GM12872 (cell line): ENCODE measurements around the gene KLHL29.

Experiments used
- CTCF ChIP-seq: IDR thresholded peaks from 3 replicates; pipeline ENCODE4 v1.5.1; 2011; ENCODE audit warnings: low read depth, mild to moderate bottlenecking, low read length, moderate library complexity; ENCODE audit not compliant: insufficient read depth

Gene KLHL29

DNA sequence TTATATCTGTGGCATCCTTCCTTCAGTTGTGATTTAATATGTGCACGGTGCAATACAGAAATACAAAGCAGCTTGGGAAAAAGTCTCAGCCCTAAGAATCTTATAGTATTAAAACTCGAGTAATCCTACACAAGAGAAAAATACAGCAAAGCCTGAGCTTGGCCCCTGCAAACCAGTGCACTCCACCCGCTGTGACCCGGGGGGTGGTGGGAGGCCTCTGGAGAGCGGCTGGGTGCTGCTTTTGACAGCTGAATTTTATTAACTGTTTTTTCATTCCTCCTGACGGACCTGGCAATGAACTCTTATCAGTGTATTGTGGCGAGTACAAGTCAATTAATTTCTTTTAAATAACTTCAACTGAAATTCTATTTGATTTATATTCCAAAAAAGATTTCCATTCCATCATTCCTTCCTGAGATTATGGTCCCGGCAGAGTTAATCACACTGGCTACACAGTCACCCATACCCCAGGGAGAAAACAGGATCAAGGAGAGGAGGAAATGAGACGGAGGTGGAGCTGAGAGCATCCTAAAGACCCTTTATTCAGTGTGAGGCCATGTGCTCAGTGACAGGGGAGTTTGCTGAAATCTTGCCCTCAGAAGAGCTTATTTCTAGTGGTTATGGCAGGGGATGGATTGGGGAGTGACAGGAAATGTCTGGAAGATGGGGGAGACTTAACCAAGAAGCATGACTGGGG, 124.8 kb downstream of the KLHL29 start:
- TF ChIP-seq CTCF: no peak

GRCh38 chr2:23510471-23510870, 125.5 kb downstream of the KLHL29 start:
- no peak for TF ChIP-seq CTCF

GRCh38 chr2:23512778-23513177, 127.8 kb downstream of the KLHL29 start:
- TF ChIP-seq CTCF: no peak

GRCh38 chr2:23513245-23513871, 128.4 kb downstream of the KLHL29 start:
- no peak for TF ChIP-seq CTCF

GRCh38 chr2:23513872-23514793, 129.2 kb downstream of the KLHL29 start:
- TF ChIP-seq CTCF: no peak

GRCh38 chr2:23516520-23517256, 131.7 kb downstream of the KLHL29 start:
- TF ChIP-seq CTCF: no peak
